ES-I3 (cell line): ENCODE results near the gene MOGAT3.

ENCODE experiments used
- H3K36me3 ChIP-seq: 2 replicates; pipeline ENCODE4 v1.6.1; 2013; ENCODE audit warnings: mild to moderate bottlenecking, low read length, control low read depth, moderate library complexity; ENCODE audit not compliant: insufficient read depth
- H3K4me1 ChIP-seq: 2 replicates; pipeline ENCODE4 v1.6.1; 2013; ENCODE audit warnings: mild to moderate bottlenecking, control low read depth, low read length; ENCODE audit not compliant: insufficient read depth
- H3K9ac ChIP-seq: 2 replicates; pipeline ENCODE4 v1.6.1; 2013; ENCODE audit warnings: low read depth, mild to moderate bottlenecking, low read length, moderate library complexity
- H3K9me3 ChIP-seq: 2 replicates; pipeline ENCODE4 v1.6.1; 2013; ENCODE audit warnings: mild to moderate bottlenecking, low read length, moderate library complexity; ENCODE audit not compliant: control insufficient read depth, insufficient read depth

MOGAT3 gene, protein sequence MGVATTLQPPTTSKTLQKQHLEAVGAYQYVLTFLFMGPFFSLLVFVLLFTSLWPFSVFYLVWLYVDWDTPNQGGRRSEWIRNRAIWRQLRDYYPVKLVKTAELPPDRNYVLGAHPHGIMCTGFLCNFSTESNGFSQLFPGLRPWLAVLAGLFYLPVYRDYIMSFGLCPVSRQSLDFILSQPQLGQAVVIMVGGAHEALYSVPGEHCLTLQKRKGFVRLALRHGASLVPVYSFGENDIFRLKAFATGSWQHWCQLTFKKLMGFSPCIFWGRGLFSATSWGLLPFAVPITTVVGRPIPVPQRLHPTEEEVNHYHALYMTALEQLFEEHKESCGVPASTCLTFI

GRCh38 chr7:101200862-101201599 lies at the start of gene MOGAT3:
TSS of gene MOGAT3 (minus strand) at chr7:101201036. CDS start at chr7:101200854, 182 bp downstream.
- H3K4me1 ChIP-seq, result peaks cover 6% of the 10 kb centered on the region; the same call in 1 of the 2 replicates
- H3K9ac ChIP-seq, result peak within 1 kb of the TSS; percentile 54
- no peaks in the 10 kb centered on the region for H3K9me3 ChIP-seq
- no peaks in the 10 kb centered on the region for H3K36me3 ChIP-seq

- no peaks in the 10 kb centered on the region for H3K36me3 ChIP-seq
- no peak overlapping the region for H3K9ac ChIP-seq
- no peaks in the 10 kb centered on the region for H3K9me3 ChIP-seq
- no peaks in the 10 kb centered on the region for H3K4me1 ChIP-seq
These were observed 49.5 kb upstream of the MOGAT3 start for GRCh38 chr7:101250324-101250723.

DNA sequence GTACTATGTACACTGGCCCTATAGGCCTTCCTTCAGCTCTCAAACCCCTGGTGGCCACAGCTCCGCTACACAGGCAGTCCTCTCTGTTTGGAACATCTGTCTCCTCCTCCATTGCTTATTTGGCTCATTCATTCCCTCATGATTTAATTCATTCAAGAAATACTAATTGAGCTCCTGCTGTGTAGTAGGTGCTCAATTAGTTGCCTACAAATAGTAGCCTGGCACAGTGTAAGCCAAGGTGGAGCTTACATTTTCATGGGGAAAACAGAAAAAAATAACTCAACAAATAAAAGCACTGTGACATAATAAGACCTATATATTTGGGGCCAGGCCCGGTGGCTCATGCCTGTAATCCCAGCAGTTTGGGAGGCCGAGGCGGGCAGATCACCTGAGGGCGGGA lies 47.4 kb upstream of the MOGAT3 start:
- Histone ChIP-seq H3K36me3 (no peaks in the 10 kb centered on the region), H3K4me1 (peaks cover 6% of the 10 kb centered on the region; the same call in 1 of the 2 replicates), H3K9ac (no peak overlapping the region), H3K9me3 (no peaks in the 10 kb centered on the region)

DNA sequence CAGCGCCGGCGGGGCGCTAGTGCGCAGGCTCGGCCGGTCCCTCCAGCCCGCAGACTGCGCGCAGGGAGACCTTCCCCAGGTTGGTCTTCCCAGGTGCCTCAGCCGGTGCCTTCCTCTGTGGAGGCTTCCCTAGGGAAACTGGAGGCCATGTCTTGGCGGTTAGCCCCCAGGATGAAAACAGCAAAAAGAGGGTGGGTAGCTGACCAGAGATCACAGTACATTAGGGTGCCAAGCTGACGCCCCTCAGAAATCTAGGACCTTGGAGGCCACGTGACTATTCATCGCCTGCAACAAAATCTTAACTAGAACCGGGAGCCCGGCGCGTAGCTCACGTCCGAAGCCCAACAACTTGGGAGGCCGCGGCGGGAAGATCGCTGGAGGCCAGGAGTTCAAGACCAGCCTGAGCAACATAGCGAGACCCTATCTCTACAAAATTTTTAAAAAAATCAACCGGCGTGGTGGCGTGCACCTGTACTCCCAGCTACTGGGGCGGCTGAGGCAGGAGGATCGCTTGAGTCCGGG lies 44.4 kb upstream of the MOGAT3 start:
- peak overlapping the region; percentile 100 for H3K9ac ChIP-seq
- peaks cover 3% of the 10 kb centered on the region; the same call in 1 of the 2 replicates for H3K36me3 ChIP-seq
- H3K4me1 ChIP-seq, result peaks cover 6% of the 10 kb centered on the region; the same call in 1 of the 2 replicates
- H3K9me3 ChIP-seq, result no peaks in the 10 kb centered on the region

DNA sequence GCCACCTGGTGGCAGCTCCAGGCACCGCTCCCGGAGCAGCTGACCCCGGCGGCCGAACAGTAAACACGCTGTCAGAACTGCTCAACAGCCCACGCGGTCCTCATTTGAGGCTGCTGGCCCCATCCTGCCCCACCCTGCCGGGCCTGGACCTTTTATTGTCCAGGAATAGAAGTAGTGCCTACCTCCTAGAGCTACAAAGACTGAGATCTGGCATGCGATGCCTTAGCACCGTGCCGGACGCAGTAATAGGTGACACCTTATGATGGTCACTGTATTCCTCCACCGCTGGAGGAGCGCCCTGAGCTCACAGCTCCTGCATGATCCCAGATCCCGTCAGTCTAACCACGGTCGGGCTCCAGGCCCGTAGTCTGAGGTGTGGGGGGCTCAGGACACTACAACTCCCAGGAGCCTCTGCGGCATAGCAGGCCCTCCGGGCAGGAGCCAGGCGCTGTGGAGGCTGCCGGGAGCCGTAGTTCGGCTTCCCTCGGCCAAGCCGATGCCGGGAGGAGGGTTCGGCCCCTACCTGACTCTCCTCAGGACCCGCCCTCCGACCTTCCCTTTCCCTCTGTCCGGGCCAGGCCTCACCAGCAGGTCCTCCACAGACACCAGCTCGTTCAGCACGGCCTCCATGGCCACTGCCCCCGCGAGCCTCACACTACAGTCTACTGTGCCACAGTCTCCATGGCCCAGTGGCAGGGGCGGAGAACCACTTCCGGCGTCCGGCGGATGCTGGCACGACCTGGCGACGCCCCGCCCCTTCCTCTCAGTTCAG lies 43.7 kb upstream of the MOGAT3 start, which contains the start of gene FIS1:
Gene FIS1 (minus strand): TSS at position 707 of the 772 bp plus-strand sequence. CDS start 77 bp downstream, at position 630.
- Histone ChIP-seq H3K36me3 (peaks cover 3% of the 10 kb centered on the region; the same call in 1 of the 2 replicates), H3K9me3 (no peaks in the 10 kb centered on the region), H3K4me1 (peaks cover 6% of the 10 kb centered on the region; the same call in 1 of the 2 replicates), H3K9ac (peak within 1 kb of the TSS; percentile 100)

DNA sequence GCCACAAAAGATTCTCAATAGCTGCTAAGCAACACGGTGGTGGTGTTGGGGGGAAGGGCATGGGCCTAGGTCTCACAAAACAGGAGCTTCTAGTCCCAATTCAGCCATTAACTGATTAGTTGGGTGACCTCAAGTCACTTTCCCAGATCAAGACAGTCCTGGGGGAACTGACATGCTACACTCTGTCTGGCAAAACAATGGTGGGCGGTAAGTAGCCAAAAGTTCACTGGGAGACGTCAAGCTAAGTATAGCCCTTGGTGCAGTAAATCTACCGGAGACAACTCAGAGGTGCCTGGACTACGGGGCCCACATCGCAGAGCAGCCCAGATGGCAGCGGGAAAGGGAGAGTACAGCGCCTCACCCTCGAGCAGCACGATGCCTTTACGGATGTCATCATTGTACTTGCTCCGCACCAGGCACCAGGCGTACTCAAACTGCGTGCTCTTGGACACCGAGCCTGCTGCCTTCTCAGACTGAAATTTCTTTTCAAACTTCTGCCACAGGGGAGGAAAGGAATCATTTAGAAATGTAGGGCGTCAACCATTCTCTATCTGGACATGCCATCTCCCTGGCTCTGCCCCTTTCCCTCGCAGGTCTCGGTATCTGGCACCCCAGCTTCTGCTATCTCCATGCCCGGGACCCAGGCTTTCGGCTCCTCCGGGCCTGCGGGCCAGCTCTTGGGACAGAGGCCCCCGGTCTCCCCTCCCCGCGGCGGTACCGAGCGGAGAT lies 43.0 kb upstream of the MOGAT3 start:
- H3K4me1 ChIP-seq, result peaks cover 14% of the 10 kb centered on the region; the same call in 1 of the 2 replicates
- H3K9me3 ChIP-seq, result no peaks in the 10 kb centered on the region
- H3K36me3 ChIP-seq, result peaks cover 3% of the 10 kb centered on the region; the same call in 1 of the 2 replicates
- peak overlapping the region; percentile 100 for H3K9ac ChIP-seq

- H3K4me1 ChIP-seq, result peaks cover 32% of the 10 kb centered on the region; the same call in 1 of the 2 replicates
- no peaks in the 10 kb centered on the region for H3K9me3 ChIP-seq
- H3K9ac ChIP-seq, result no peak overlapping the region
- H3K36me3 ChIP-seq, result peaks cover 3% of the 10 kb centered on the region; the same call in 1 of the 2 replicates
These were observed 40.9 kb upstream of the MOGAT3 start for GRCh38 chr7:101241443-101242349.

GRCh38 chr7:101241015-101241363 lies 40.2 kb upstream of the MOGAT3 start:
- Histone ChIP-seq H3K9me3 (no peaks in the 10 kb centered on the region), H3K9ac (no peak overlapping the region), H3K36me3 (peaks cover 3% of the 10 kb centered on the region; the same call in 1 of the 2 replicates), H3K4me1 (peaks cover 32% of the 10 kb centered on the region; the same call in 1 of the 2 replicates)

GRCh38 chr7:101240226-101241014 lies 39.6 kb upstream of the MOGAT3 start:
- Histone ChIP-seq H3K36me3 (peaks cover 3% of the 10 kb centered on the region; the same call in 1 of the 2 replicates), H3K4me1 (peaks cover 32% of the 10 kb centered on the region; the same call in 1 of the 2 replicates), H3K9me3 (no peaks in the 10 kb centered on the region), H3K9ac (no peak overlapping the region)

GRCh38 chr7:101239951-101240220 lies 39.0 kb upstream of the MOGAT3 start:
- H3K36me3 ChIP-seq, result peaks cover 3% of the 10 kb centered on the region; the same call in 1 of the 2 replicates
- H3K9me3 ChIP-seq, result no peaks in the 10 kb centered on the region
- H3K4me1 ChIP-seq, result peaks cover 32% of the 10 kb centered on the region; the same call in 1 of the 2 replicates
- H3K9ac ChIP-seq, result no peak overlapping the region

DNA sequence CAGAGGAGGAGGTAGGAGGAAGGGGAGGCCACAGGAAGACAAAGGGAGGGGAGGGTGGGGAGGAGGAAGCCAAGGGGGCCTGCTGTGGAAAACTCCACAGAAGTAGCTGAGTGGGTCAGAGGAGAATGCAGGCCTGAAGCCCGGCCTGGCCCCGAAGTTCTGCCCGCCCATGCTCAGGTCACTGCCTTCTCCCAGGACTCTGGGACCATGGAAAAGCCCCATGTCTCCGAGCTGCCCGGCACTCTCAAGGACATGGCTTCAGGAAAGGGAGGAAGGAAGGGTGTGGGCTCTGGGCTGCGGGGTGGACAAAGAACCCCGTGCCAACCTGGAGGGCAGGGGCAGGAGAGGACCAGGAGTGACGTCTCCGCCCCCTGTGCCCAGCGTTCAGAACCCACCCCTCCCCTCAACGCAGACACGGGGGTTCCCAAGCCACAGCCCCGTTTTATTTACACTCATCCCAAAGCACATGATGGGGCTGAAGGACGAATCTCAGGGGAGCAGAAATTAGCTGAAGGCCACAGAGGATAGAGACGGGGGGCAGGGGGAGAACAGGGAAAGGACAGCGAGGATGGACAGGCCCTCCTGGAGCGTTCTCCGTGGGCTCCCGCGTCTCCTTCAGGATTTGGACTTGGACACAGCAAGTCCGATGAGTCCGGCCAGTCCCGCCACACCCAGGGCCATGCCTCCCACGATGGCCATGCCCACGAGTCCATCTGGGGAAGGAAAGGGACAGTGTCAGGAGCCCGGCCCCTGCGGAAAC lies 38.5 kb upstream of the MOGAT3 start:
- Histone ChIP-seq H3K4me1 (peaks cover 32% of the 10 kb centered on the region; the same call in 1 of the 2 replicates), H3K36me3 (peaks cover 3% of the 10 kb centered on the region; the same call in 1 of the 2 replicates), H3K9ac (no peak overlapping the region), H3K9me3 (no peaks in the 10 kb centered on the region)
